ENCODE data around the gene ERBB4. TPM values are rescaled to one million over a fixed set of nuclear protein-coding genes. Genes with fewer than 3 reads are reported as not detected.

Gene ERBB4
- total and polyA plus RNA-seq, 2 of the 8 experiments (the other 6 are each of a cell fraction or from before 2014, with no cell fraction given) = 0.34 to 1.3 TPM

GRCh38 chr2:211404098-211404497 lies 1134.5 kb downstream of the ERBB4 start (continued):
- TF ChIP-seq CBX5 (IDR thresholded peaks at IDR 0.05; ENCODE audit: low read depth, low read length) = no peak
- no peak for TF ChIP-seq RAD21 (IDR thresholded peaks at IDR 0.05 in 1 of 2, conservative IDR thresholded peaks at IDR 0.05 in 1 of 2; ENCODE audit: low read depth in 2 of 2, low read length in 2 of 2)
